A204.1 (cell line): ENCODE data around the gene SNRNP35.
"Not testable (repeated sequence)": the region's sequence is repeated elsewhere in the genome, so short reads cannot be mapped to it uniquely, and the experiment has no call there.

Experiments
- FAIRE-seq: peaks from 2 replicates; lab custom pipeline; 2012; peaks lifted over from hg19 to GRCh38; lab: Jason Lieb, UNC

The SNRNP35 gene

DNA sequence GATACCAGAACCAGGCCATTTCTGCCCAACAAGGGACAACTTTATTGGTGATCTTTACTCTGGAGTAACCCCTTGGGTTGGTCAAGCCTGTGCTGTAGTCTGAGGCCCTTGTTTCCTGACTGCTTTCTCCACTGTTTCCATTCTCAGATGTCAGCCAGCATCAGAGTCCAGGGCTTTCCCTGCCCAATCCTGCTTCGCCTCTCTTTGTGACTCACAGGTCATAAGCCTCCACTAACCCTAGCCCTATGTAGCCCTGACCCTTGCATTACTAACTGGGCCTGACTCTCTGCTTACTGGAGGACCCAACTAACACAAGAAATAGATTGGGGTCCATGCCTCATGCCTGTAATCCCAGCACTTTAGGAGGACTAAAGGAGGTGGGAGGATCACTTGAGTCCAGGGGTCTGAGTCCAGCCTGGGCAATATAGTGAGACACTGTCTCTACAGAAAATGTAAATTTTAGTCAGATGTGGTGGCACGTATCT lies 8.6 kb upstream of the SNRNP35 start:
- no peak for FAIRE-seq

DNA sequence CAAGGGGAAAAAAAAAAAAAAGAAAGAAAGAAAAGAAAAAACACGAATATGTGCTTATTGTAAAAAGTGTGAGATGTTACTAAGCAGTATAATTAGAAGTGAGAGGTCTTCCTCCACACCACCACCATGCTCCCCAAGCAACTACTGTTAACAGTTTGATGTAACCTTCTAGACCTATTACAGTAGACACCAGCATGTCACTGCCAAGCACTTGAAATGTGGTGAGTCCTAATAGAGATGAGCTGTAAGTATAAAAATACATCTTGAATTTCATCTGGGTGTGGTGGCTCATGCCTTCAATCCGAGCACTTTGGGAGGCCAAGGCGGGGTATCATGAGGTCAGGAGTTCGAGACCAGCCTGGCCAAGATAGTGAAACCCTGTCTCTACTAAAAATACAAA lies 8.1 kb upstream of the SNRNP35 start:
- no peak for FAIRE-seq

DNA sequence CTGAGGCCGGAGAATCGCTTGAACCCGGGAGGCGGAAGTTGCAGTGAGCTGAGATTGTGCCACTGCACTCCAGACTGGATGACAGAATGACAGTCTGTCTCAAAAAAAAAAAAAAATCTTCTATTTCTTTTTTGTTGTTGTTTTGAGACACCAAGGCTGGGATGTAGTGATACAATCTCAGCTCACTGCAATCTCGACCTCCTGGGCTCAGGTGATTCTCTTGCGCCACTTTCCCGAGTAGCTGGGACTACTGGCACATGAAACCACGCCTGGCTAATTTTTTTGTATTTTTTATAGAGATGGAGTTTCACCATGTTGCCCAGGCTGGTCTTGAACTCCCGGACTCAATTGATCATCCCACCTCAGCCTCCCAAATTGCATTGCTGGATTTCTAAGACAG lies 7.3 kb upstream of the SNRNP35 start:
- FAIRE-seq = no peak

DNA sequence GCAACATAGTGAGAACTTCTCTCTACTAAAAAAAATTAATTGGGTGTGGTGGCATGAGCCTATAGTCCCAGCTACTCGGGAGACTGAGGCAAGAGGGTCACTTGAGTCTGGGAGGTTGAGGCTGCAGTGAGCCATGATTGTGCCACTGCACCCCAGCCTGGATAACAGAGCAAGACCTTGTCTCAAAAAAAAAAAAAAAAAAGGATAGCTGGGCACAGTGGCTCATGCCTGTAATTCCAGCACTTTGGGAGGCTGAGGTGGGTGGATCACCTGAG lies 5.7 kb upstream of the SNRNP35 start:
- FAIRE-seq = not testable (repeated sequence)

DNA sequence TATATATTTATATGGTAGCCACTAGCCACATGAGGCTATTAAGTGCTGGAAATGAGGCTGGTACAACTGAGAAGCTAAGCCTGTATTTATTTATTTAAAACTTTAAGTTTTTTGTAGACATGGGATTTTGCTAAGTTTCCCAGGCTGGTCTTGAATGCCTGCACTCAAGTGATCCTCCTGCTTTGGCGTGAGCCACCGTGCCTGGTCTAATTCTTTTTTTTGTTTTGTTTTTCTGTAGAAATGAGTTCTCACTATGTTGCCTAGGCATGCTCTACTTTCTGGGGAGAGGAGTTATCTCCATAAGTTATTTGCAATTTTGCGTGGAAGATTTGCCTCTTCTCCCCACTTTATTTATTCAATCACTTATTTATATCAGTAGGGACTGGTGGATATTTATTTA lies 4.8 kb upstream of the SNRNP35 start:
- no peak for FAIRE-seq

DNA sequence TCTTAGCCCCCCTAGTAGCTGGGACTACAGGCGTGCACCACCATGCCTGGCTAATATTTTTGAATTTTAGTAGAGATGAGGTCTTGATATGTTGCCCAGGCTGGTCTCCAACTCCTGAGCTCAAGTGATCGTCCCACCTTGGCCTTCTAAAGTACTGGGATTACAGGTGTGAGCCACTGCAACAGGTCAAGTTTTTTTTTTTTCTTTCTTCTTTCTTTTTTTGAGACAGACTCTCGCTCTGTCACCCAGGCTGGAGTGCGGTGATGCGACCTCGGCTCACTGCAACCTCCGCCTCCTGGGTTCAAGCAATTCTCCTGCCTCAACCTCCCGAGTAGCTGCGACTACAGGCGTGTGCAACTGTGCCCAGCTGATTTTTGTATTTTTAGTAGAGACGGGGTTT lies 5.2 kb downstream of the SNRNP35 start:
- not testable (repeated sequence) for FAIRE-seq

DNA sequence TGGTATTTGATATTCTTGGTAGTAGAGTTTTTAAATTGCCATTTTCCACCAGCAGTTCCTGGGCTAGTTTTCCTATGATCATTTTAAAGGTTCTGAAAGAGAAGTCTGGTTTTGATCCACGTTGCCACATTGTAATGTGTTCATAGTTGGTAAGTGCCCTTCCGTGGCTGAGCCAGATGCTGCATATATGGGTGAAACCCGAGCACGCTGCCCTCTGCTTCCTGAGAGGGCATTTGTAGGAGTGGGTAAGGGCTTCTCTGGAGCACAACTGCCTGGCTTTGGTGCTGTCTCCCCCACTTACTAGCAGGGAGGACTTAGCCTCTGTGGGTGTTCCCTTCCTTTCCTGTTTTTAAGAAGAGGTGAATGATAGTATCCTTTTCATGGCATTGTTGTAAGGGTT lies 7.1 kb downstream of the SNRNP35 start:
- no peak for FAIRE-seq

DNA sequence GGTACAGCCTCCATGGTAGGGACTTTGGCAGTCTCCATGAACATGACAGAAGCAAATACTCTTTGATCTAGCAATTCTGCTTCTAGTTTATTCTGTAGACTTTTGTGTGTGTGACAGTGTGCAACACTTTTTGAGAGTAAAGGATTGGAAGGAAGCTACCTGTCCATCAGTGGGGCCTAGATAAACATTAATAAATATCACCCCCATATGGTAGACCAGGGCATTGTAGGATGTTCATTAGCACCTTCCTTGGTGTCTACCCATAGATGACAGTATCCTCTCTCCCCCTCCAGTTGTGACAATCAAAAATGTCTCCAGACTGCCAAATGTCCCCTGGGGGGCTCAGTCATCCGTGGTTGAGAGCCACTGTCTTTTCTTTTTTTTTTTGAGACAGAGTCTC lies 10.8 kb downstream of the SNRNP35 start:
- FAIRE-seq = no peak

DNA sequence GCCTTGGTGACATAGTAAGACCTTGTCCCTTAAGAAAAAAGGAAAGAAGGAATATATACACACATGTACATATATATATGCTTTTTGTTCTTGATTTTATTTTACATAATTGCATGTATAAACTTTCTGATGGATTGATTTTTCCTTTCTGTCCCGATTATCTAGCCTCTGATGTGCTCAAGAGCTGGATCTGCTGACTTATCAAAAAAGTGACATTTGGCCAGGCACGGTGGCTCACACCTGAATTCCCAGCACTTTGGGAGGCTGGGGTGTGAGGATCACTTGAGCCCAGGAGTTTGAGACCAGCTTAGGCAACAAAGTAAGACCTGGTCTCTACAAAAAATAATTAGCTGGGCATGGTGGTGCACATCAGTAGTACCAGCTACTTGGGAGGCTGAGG lies 12.0 kb downstream of the SNRNP35 start:
- FAIRE-seq = no peak

GRCh38 chr12:123471374-123472068 lies 13.6 kb downstream of the SNRNP35 start:
- FAIRE-seq = no peak

- FAIRE-seq = no peak
These were observed 14.5 kb downstream of the SNRNP35 start for GRCh38 chr12:123472438-123472849.

DNA sequence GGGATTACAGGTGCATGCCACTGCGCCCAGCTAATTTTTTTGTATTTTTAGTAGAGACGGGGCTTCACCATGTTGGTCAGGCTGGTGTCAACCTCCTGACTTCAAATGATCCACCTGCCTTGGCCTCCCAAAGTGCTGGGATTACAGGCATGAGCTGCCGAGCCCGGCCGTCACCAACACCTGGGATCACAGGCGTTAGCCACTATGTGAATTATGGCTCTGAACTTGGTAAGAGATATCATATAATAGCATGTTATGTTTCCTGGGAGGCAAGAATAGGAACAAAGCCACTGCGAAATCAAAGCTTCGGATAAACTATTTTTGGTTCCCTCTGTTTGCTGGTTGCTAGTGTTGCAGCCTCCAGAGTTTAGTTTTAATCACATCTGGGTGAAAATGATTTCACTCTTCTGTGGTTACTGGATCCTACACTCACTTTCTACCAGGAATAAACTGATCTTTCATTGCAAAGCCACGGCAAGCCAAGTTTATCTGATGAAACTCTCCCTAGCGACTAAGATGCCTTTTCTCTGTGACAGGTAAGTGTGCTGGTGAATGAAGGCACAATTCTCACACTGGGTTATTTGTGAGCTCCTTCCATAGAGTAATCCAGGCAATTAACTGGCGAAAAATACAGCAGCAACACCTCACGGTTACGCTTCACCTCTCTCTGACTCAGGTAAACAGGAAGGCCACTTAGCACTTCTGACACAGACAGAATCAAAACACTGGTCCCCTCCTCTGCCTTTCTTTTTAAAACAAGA lies 16.7 kb downstream of the SNRNP35 start:
- no peak for FAIRE-seq

DNA sequence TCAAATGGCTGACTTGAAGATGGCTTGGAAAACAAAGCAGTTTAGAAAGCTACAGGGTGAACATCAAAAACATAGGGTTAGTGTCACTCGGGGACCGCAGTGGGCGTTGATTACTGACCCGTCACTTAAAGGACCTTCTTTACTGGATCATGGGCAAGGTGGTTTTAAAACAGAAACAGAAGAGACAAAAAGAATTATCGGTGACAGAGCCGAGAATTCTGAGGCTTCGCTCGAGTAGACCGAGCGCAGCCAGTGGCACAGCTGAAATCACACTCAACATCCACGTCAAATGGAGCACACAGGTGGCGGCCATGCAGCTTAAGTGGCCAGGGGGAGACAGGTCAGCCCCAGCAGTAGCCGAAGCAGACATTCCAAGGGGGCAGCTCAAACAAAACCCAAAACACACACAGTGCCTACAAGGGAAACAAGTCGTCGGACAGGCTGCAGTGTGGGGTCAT lies 17.3 kb downstream of the SNRNP35 start:
- FAIRE-seq = no peak

GRCh38 chr12:123478069-123478468 lies 20.1 kb downstream of the SNRNP35 start:
- FAIRE-seq = no peak

DNA sequence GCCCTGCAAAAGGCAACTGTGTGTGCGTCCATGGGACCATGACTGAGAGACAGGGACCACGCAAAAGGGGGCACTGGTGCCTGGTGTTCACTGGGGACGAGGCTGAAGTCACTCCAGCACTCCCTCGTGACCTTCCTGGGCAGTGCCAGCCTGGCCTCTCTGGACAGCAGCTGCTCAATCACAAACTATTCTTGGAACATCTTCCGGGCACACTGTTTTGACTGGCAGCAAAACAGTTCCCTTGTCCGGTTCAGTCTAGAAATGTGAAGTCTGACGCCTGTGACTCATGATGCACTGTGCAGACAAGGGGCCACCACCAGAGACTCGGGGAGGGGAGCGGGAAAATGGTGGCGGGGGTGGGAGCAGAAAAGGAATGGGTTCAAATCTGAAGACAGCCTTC lies 20.8 kb downstream of the SNRNP35 start:
- no peak for FAIRE-seq

DNA sequence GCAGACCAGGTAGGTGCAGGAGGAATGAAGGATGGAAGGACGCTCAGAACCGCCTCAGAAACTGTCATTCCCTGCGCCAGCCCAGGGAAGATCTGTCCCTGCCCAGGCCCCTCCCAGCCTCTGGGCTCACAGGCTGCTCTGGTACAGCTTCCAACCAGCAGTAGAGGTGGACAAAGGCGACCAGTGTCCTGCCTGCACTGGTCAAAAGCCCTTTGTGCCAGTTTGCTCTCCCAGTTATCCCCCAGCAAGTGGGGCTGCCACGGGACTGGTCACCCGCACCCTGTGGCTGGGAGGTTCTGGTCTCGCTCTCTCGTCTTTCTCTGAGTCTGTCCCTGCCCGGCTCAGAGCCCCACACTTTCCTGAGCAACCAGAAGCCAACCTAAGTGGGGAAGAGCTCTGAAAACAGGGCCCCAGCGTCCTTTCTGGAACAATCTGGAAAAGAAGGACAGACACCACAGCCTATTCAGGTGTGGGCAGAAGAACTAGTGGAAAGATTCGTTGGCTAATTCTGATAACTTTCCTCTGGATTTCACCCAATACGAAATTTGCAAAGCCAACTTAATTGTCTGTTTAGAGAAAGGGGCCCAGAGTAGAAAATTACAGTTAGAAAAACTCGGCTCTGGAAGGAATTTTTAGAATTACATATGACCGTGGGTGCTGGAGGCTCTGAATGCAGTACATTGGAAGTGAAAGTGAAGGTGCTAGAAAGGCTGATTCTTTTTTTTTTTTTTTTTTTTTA lies 21.7 kb downstream of the SNRNP35 start:
- no peak for FAIRE-seq

DNA sequence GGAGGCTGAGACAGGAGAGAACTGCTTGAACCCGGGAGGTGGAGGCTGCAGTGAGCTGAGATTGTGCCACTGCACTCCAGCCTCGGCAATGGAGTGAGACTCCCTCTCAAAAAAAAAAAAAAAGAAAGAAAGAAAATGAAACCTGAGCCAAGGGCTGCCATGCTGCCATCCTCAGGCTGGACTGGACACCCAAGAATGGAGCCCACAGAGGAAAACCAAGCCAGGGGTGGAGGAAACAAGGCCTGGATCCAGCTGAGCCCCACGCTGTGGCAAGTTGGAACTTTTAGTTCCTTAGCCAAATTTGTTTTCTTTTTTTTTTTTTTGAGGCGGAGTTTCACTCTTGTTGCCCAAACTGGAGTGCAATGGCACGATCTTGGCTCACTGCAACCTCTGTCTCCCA lies 23.3 kb downstream of the SNRNP35 start:
- FAIRE-seq = not testable (repeated sequence)

DNA sequence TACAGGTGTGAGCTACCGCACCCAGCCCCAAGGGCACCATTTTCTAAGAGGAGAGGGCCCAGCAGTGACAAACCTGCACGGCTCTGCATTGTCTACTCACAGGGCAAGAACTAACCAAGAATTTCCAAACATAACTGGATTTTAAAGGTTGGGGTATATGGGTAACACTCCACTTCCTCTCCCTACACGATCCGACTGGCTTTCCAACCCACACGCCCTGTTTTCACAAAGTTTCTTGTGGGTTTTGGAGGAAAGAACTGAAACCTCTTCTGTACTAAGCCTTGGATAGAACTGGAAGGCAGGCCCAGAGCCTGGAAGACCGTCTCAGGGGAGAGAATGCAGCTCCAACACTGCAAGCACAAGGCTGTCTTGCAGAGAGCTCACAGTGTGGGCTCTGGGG lies 24.9 kb downstream of the SNRNP35 start:
- no peak for FAIRE-seq

- no peak for FAIRE-seq
These were observed 25.8 kb downstream of the SNRNP35 start for GRCh38 chr12:123483602-123484248.

GRCh38 chr12:123485756-123486155 lies 27.8 kb downstream of the SNRNP35 start:
- FAIRE-seq = no peak

DNA sequence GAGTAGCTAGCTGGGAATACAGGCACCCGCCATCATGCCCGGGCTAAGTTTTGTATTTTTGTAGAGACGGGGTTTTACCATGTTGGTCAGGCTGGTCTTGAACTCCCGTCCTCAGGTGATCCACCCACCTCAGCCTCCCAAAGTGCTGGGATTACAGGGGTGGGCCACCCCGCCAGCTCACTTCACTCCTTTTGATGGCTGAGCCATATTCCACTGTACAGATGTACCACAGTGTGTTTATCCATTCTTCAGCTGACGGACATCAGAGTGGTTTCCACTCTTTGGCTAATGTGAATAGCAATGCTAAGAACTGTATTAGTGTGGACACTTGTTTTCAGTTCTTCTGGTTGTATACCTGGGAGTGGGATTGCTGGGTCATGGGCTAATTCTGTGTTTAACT lies 29.5 kb downstream of the SNRNP35 start:
- no peak for FAIRE-seq

- no peak for FAIRE-seq
These were observed 30.7 kb downstream of the SNRNP35 start for GRCh38 chr12:123488539-123489230.
